NB4 (cell line): Measurements from ENCODE around the gene RCN1.

Experiments used
- CTCF ChIP-seq: IDR thresholded peaks from one replicate; pipeline ENCODE4 v1.5.1; 2012; ENCODE audit warnings: low read depth, low read length
- MYC ChIP-seq: IDR thresholded peaks from 2 replicates; pipeline ENCODE4 v1.6.1; 2011; ENCODE audit warnings: low read depth, low read length
- POLR2A ChIP-seq: IDR thresholded peaks from 2 replicates; pipeline ENCODE4 v1.6.1; 2011; ENCODE audit warnings: mild to moderate bottlenecking; ENCODE audit not compliant: insufficient read length; ENCODE audit errors: extremely low read depth

- TF ChIP-seq MYC (no peak), CTCF (no peak), POLR2A (no peak)
Measured at GRCh38 chr11:32131321-32131720, 40.4 kb downstream of the RCN1 start.
